Skeletal muscle tissue (tissue), 1 donor: ENCODE results near the gene A1CF. TPM values are rescaled to one million over a fixed set of nuclear protein-coding genes. Genes with fewer than 3 reads are reported as not detected.

Source experiments
- total RNA-seq: library from RNA; depleted of rRNA; stranded (reverse); fragments of >200 nt; gene quantifications from one replicate; pipeline ENCODE4 v1.2.3, GENCODE V29; 2014

Gene A1CF
- total RNA-seq, 1 donor from 2014 or later: not detected

Other genes starting within 250 kb of the A1CF start
- gene ASAH2B, start 145.7 kb downstream of the A1CF start, total RNA-seq: 2.6 TPM
- 44.9 TPM for gene PRKG1, start 188.9 kb upstream of the A1CF start, total RNA-seq